IMR-90 (cell line): ENCODE measurements around the gene TNNI3K.

Experiments
- CEBPB ChIP-seq: IDR thresholded peaks from 2 replicates; pipeline ENCODE4 v1.6.1; 2012; ENCODE audit warnings: low read depth, low read length, improper control_type of control experiment
- CHD1 ChIP-seq: IDR thresholded peaks from 2 replicates; pipeline ENCODE4 v1.6.1; 2012; ENCODE audit warnings: low read depth, low read length, improper control_type of control experiment
- CTCF ChIP-seq: conservative IDR thresholded peaks from 2 replicates; pipeline ENCODE4 v1.5.1; 2012; ENCODE audit warnings: mild to moderate bottlenecking, low read depth, low read length, improper control_type of control experiment
- FOS ChIP-seq: fragments of 150-350 bp; IDR thresholded peaks from 2 replicates; pipeline ENCODE4 v1.6.1; 2016; ENCODE audit warnings: low read depth, low read length
- MAFK ChIP-seq: IDR thresholded peaks from 2 replicates; pipeline ENCODE4 v1.6.1; 2012; ENCODE audit warnings: low read depth, low read length, improper control_type of control experiment
- MAZ ChIP-seq: IDR thresholded peaks from 2 replicates; pipeline ENCODE4 v1.6.1; 2012; ENCODE audit warnings: low read depth, mild to moderate bottlenecking, low read length, improper control_type of control experiment, moderate library complexity, borderline replicate concordance
- MXI1 ChIP-seq: IDR thresholded peaks from 2 replicates; pipeline ENCODE4 v1.6.1; 2012; ENCODE audit warnings: low read depth, mild to moderate bottlenecking, low read length, moderate library complexity, borderline replicate concordance
- POLR2A ChIP-seq: IDR thresholded peaks from 2 replicates; pipeline ENCODE4 v1.6.1; 2012; ENCODE audit warnings: mild to moderate bottlenecking, low read depth, low read length
- RAD21 ChIP-seq: IDR thresholded peaks from 2 replicates; pipeline ENCODE4 v1.6.1; 2012; ENCODE audit warnings: low read length, improper control_type of control experiment
- SMC3 ChIP-seq: fragments of 150-350 bp; IDR thresholded peaks from 2 replicates; pipeline ENCODE4 v1.6.1; 2016; ENCODE audit warnings: low read depth, mild to moderate bottlenecking, antibody characterized with exemption, low read length, moderate library complexity
- TF ChIP-seq, protein P1 (sequence below): fragments of 150-350 bp; IDR thresholded peaks from 2 replicates; pipeline ENCODE4 v1.6.1; 2017; ENCODE audit warnings: mild to moderate bottlenecking, antibody characterized with exemption, low read length, low read depth
- TF ChIP-seq, protein P2 (sequence below): fragments of 150-350 bp; IDR thresholded peaks from 2 replicates; pipeline ENCODE4 v1.6.1; 2016; ENCODE audit warnings: low read depth, mild to moderate bottlenecking, low read length, moderate library complexity, borderline replicate concordance

DNA sequence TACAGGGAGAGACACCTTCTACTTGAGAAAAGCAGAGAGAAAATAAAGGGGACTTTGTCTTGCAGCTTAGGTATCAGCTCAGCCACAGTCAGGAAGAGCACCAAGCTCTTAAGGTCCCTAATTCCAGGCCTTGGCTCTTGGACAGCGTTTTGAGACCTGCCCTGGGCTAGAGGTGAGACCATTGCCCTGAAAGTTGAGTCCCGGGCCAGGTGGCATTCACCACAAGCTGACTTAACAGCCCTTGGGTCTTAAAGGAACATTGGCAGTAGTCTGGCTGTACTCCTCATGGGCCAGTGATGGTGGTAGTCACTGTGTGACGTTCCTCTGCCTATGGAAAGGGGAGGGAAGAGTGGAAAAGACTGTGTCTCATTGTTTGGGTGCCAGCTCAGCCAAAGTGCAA is 11.7 kb upstream of the TNNI3K start:
- no peak for TF ChIP-seq CTCF
- no peak for TF ChIP-seq FOS
- no peak for TF ChIP-seq MAFK
- no peak for TF ChIP-seq RAD21
- TF ChIP-seq POLR2A, result no peak
- TF ChIP-seq MAZ, result no peak
- TF ChIP-seq, protein P1, sequence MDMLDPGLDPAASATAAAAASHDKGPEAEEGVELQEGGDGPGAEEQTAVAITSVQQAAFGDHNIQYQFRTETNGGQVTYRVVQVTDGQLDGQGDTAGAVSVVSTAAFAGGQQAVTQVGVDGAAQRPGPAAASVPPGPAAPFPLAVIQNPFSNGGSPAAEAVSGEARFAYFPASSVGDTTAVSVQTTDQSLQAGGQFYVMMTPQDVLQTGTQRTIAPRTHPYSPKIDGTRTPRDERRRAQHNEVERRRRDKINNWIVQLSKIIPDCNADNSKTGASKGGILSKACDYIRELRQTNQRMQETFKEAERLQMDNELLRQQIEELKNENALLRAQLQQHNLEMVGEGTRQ, result no peak
- no peak for TF ChIP-seq SMC3
- TF ChIP-seq CEBPB, result no peak
- TF ChIP-seq MXI1, result no peak
- TF ChIP-seq, protein P2, sequence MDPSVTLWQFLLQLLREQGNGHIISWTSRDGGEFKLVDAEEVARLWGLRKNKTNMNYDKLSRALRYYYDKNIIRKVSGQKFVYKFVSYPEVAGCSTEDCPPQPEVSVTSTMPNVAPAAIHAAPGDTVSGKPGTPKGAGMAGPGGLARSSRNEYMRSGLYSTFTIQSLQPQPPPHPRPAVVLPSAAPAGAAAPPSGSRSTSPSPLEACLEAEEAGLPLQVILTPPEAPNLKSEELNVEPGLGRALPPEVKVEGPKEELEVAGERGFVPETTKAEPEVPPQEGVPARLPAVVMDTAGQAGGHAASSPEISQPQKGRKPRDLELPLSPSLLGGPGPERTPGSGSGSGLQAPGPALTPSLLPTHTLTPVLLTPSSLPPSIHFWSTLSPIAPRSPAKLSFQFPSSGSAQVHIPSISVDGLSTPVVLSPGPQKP, result no peak
- no peak for TF ChIP-seq CHD1
